ENCODE results near the gene ATE1.
"Not testable (repeated sequence)": the region's sequence is repeated elsewhere in the genome, so short reads cannot be mapped to it uniquely, and the experiment has no call there.

ATE1 gene

GRCh38 chr10:121791761-121792160 lies 136.1 kb downstream of the ATE1 start:
- no peak for DNase-seq (ENCODE audit: low read depth in 2 of 2)

GRCh38 chr10:121788717-121789116 lies 139.1 kb downstream of the ATE1 start:
- no peak for DNase-seq (ENCODE audit: low read depth in 2 of 2)

GRCh38 chr10:121788115-121788514 lies 139.7 kb downstream of the ATE1 start:
- no peak for DNase-seq (ENCODE audit: low read depth in 2 of 2)

- DNase-seq (ENCODE audit: low read depth in 2 of 2), result no peak
These were observed 140.7 kb downstream of the ATE1 start for GRCh38 chr10:121787169-121787568.

- no peak for DNase-seq (ENCODE audit: low read depth in 2 of 2)
These were observed 144.0 kb downstream of the ATE1 start for GRCh38 chr10:121783782-121784372.

- no peak for DNase-seq (ENCODE audit: low read depth in 2 of 2)
These were observed 146.7 kb downstream of the ATE1 start for GRCh38 chr10:121781101-121781500.

- no peak for DNase-seq (ENCODE audit: low read depth in 2 of 2)
These were observed 153.0 kb downstream of the ATE1 start for GRCh38 chr10:121774813-121775212.

- no peak for DNase-seq (ENCODE audit: low read depth in 2 of 2)
These were observed 153.4 kb downstream of the ATE1 start for GRCh38 chr10:121774404-121774803.

- DNase-seq (ENCODE audit: low read depth in 2 of 2), result no peak
These were observed 154.9 kb downstream of the ATE1 start for GRCh38 chr10:121772884-121773283.

- DNase-seq (ENCODE audit: low read depth in 2 of 2), result no peak
These were observed 155.4 kb downstream of the ATE1 start for GRCh38 chr10:121772406-121772805.

GRCh38 chr10:121771966-121772365 lies 155.9 kb downstream of the ATE1 start:
- no peak for DNase-seq (ENCODE audit: low read depth in 2 of 2)

- no peak for DNase-seq (ENCODE audit: low read depth in 2 of 2)
These were observed 161.4 kb downstream of the ATE1 start for GRCh38 chr10:121766426-121766825.

- DNase-seq (ENCODE audit: low read depth in 2 of 2), result no peak
These were observed 162.6 kb downstream of the ATE1 start for GRCh38 chr10:121765204-121765603.

GRCh38 chr10:121764233-121764942 lies 163.4 kb downstream of the ATE1 start:
- no peak for DNase-seq (ENCODE audit: low read depth in 2 of 2)

- not testable (repeated sequence) for DNase-seq (ENCODE audit: low read depth in 2 of 2)
These were observed 170.6 kb downstream of the ATE1 start for GRCh38 chr10:121757241-121757640.

- DNase-seq (ENCODE audit: low read depth in 2 of 2), result not testable (repeated sequence)
These were observed 172.3 kb downstream of the ATE1 start for GRCh38 chr10:121755496-121755895.

- DNase-seq (ENCODE audit: low read depth in 2 of 2), result no peak
These were observed 173.2 kb downstream of the ATE1 start for GRCh38 chr10:121754666-121755065.

GRCh38 chr10:121753726-121754476 lies 173.9 kb downstream of the ATE1 start:
- DNase-seq (ENCODE audit: low read depth in 2 of 2), result no peak

GRCh38 chr10:121751191-121751760 lies 176.6 kb downstream of the ATE1 start:
- no peak for DNase-seq (ENCODE audit: low read depth in 2 of 2)

- DNase-seq (ENCODE audit: low read depth in 2 of 2), result no peak
These were observed 180.6 kb downstream of the ATE1 start for GRCh38 chr10:121747163-121747775.

GRCh38 chr10:121741248-121741792 lies 186.5 kb downstream of the ATE1 start:
- DNase-seq (ENCODE audit: low read depth in 2 of 2), result no peak

GRCh38 chr10:121740069-121740468 lies 187.8 kb downstream of the ATE1 start:
- DNase-seq (ENCODE audit: low read depth in 2 of 2), result no peak

Data from stimulated activated CD4-positive, alpha-beta T cell treated with anti-CD3 and anti-CD28 coated beads, Interleukin-15, amount 100 ng/mL, for 48 hours (primary cell).